Liver (tissue), 9 donors: ENCODE data around the gene EZR. TPM values are rescaled to one million over a fixed set of nuclear protein-coding genes. Genes with fewer than 3 reads are reported as not detected.

Experiments
- DNase-seq: peaks from one replicate; pipeline ENCODE4 v3.0.0-alpha.2; 2017; ENCODE audit warnings: low spot score
- H3K27ac ChIP-seq, 2 donors: one replicate each; pipeline ENCODE4 v1.7.0; 2013; ENCODE audit warnings: inconsistent platforms in 2 of 2, low read length in 2 of 2, control low read depth in 1 of 2, low read depth in 1 of 2, mild to moderate bottlenecking in 1 of 2
- H3K27me3 ChIP-seq, 4 donors: one replicate each; pipeline versions ENCODE4 v1.6.1 to v1.7.0; 2013; ENCODE audit warnings: low read length in 3 of 4, inconsistent platforms in 1 of 4, mild to moderate bottlenecking in 1 of 4, moderate library complexity in 1 of 4; ENCODE audit not compliant: control insufficient read depth in 4 of 4, insufficient read depth in 4 of 4
- H3K36me3 ChIP-seq, 4 donors: one replicate each; pipeline versions ENCODE4 v1.6.1 to v1.7.0; 2013; ENCODE audit warnings: low read length in 3 of 4, mild to moderate bottlenecking in 3 of 4, low read depth in 1 of 4, moderate library complexity in 1 of 4; ENCODE audit not compliant: control insufficient read depth in 4 of 4, insufficient read depth in 3 of 4
- H3K4me1 ChIP-seq, 4 donors: one replicate each; pipeline versions ENCODE4 v1.6.1 to v1.7.0; 2013; ENCODE audit warnings: low read length in 3 of 4, mild to moderate bottlenecking in 3 of 4, moderate library complexity in 1 of 4; ENCODE audit not compliant: control insufficient read depth in 4 of 4, insufficient read depth in 4 of 4
- H3K4me3 ChIP-seq, 3 donors: one replicate each; pipeline versions ENCODE4 v1.6.1 to v1.7.0; 2013; ENCODE audit warnings: low read length in 3 of 3, control low read depth in 1 of 3, low read depth in 1 of 3, mild to moderate bottlenecking in 1 of 3
- H3K9ac ChIP-seq, 2 donors: one replicate each; pipeline ENCODE4 v1.7.0; 2013; ENCODE audit warnings: low read length in 2 of 2, mild to moderate bottlenecking in 2 of 2, moderate library complexity in 2 of 2, control low read depth in 1 of 2, low read depth in 1 of 2
- H3K9me3 ChIP-seq, 4 donors: one replicate each; pipeline versions ENCODE4 v1.6.1 to v1.7.0; 2013; ENCODE audit warnings: low read length in 3 of 4; ENCODE audit not compliant: control insufficient read depth in 4 of 4
- CTCF ChIP-seq: fragments of 150-350 bp; IDR thresholded peaks from 2 replicates; pipeline ENCODE4 v1.5.1; 2017; ENCODE audit warnings: improper control_type of control experiment, low read depth, low read length; ENCODE audit not compliant: missing input control
- EGR1 ChIP-seq, 2 donors: IDR thresholded peaks; 2 replicates each; pipeline ENCODE4 v1.6.1; 2016 to 2018; ENCODE audit warnings: antibody characterized with exemption in 2 of 2, low read depth in 2 of 2
- FOXA1 ChIP-seq: IDR thresholded peaks from 2 replicates; pipeline ENCODE4 v1.6.1; 2016; ENCODE audit warnings: antibody characterized with exemption
- FOXA2 ChIP-seq: IDR thresholded peaks from 2 replicates; pipeline ENCODE4 v1.6.1; 2016; ENCODE audit warnings: antibody characterized with exemption
- GABPA ChIP-seq, 2 donors: IDR thresholded peaks in 1 of 2; conservative IDR thresholded peaks in 1 of 2; 2 replicates each; pipeline ENCODE4 v1.6.1; 2016; ENCODE audit warnings: antibody characterized with exemption in 2 of 2, mild to moderate bottlenecking in 1 of 2, moderate library complexity in 1 of 2
- HNF4A ChIP-seq, 2 donors: conservative IDR thresholded peaks; 2 replicates each; pipeline ENCODE4 v1.6.1; 2016; ENCODE audit warnings: antibody characterized with exemption in 2 of 2, mild to moderate bottlenecking in 2 of 2
- HNF4G ChIP-seq: IDR thresholded peaks from 2 replicates; pipeline ENCODE4 v1.6.1; 2016; ENCODE audit warnings: antibody characterized with exemption
- JUND ChIP-seq, 2 donors: IDR thresholded peaks; 2 replicates each; pipeline ENCODE4 v1.6.1; 2016; ENCODE audit warnings: antibody characterized with exemption in 2 of 2
- MAX ChIP-seq: IDR thresholded peaks from 2 replicates; pipeline ENCODE4 v1.6.1; 2016; ENCODE audit warnings: antibody characterized with exemption
- RAD21 ChIP-seq, 2 donors: IDR thresholded peaks; 2 replicates each; pipeline ENCODE4 v1.6.1; 2016; ENCODE audit warnings: antibody characterized with exemption in 2 of 2, mild to moderate bottlenecking in 2 of 2
- RXRA ChIP-seq, 2 donors: IDR thresholded peaks; 2 replicates each; pipeline ENCODE4 v1.6.1; 2017 to 2018; ENCODE audit warnings: antibody characterized with exemption in 2 of 2, mild to moderate bottlenecking in 1 of 2
- SP1 ChIP-seq: IDR thresholded peaks from 2 replicates; pipeline ENCODE4 v1.6.1; 2018; ENCODE audit warnings: antibody characterized with exemption, mild to moderate bottlenecking
- TAF1 ChIP-seq: conservative IDR thresholded peaks from 2 replicates; pipeline ENCODE4 v1.6.1; 2016; ENCODE audit warnings: antibody characterized with exemption, mild to moderate bottlenecking
- YY1 ChIP-seq: IDR thresholded peaks from 2 replicates; pipeline ENCODE4 v1.6.1; 2016; ENCODE audit warnings: antibody characterized with exemption, mild to moderate bottlenecking
- ZBTB33 ChIP-seq: IDR thresholded peaks from 2 replicates; pipeline ENCODE4 v1.6.1; 2016; ENCODE audit warnings: antibody characterized with exemption
- WGBS: extraction: QIAGEN DNeasy Blood & Tissue Kit; methylation state at CpG from one replicate; pipeline ENCODE4 v1.1.7; 2013; 5-methylcytosine and 5-hydroxymethylcytosine counted together
- polyA plus RNA-seq, 2 donors: library from polyadenylated mRNA; stranded (reverse) in 1 of 2; unstranded in 1 of 2; fragments of 200-250 nt in 1 of 2; fragments of >200 nt in 1 of 2; fragmentation: Nextera tagmentation in 1 of 2; extraction: Ambion mirVana in 1 of 2; gene quantifications; one replicate each; pipeline versions ENCODE4 v1.2.1 to v1.2.3, GENCODE V29; 2013 to 2015
- total RNA-seq, 2 donors: library from RNA; depleted of rRNA; stranded (reverse); fragments of >200 nt; gene quantifications; one replicate each; pipeline ENCODE4 v1.2.3, GENCODE V29; 2014
- TF ChIP-seq, protein P1 (sequence below): IDR thresholded peaks from 2 replicates; pipeline ENCODE4 v1.6.1; 2016; ENCODE audit warnings: antibody characterized with exemption
- donor health status: healthy.
- donor health status: healthy.
- donor health status: healthy.
- donor health status: healthy.
- donor health status: healthy.

Gene EZR
- total and polyA plus RNA-seq, 4 donors: 22.0 to 35.4 (median 25.4) TPM

- Histone ChIP-seq H3K4me3 (no peak overlapping the region), H3K9ac (no peak overlapping the region), H3K36me3 (no peaks in the 10 kb centered on the region), H3K27me3 (no peaks in the 10 kb centered on the region), H3K27ac (no peak overlapping the region), H3K4me1 (no peaks in the 10 kb centered on the region), H3K9me3 (peaks cover 0 to 1% (median 0%) of the 10 kb centered on the region in 4 donors)
- 93% methylated on average over 5 of the region's 5 CpGs for WGBS
- DNase-seq: no peak
- TF ChIP-seq ZBTB33 (no peak), TAF1 (no peak), SP1 (no peak), HNF4A (conservative IDR thresholded peaks at IDR 0.05) (no peak), MAX (no peak), GABPA (IDR thresholded peaks at IDR 0.05 in 1 of 2, conservative IDR thresholded peaks at IDR 0.05 in 1 of 2) (no peak), YY1 (no peak), JUND (IDR thresholded peaks at IDR 0.05) (no peak), HNF4G (no peak), EGR1 (IDR thresholded peaks at IDR 0.05; ENCODE audit: low read depth in 2 of 2) (no peak), RXRA (IDR thresholded peaks at IDR 0.05) (no peak)
- TF ChIP-seq, protein P1, sequence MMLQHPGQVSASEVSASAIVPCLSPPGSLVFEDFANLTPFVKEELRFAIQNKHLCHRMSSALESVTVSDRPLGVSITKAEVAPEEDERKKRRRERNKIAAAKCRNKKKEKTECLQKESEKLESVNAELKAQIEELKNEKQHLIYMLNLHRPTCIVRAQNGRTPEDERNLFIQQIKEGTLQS: no peak
Measured at GRCh38 chr6:158744986-158745430, 74.2 kb downstream of the EZR start.

GRCh38 chr6:158743033-158743651 lies 76.0 kb downstream of the EZR start:
- DNase-seq: no peak

More at GRCh38 chr6:158743033-158743651, 76.0 kb downstream of the EZR start:
- TF ChIP-seq SP1 (no peak), EGR1 (IDR thresholded peaks at IDR 0.05; ENCODE audit: low read depth in 2 of 2) (no peak), RAD21 (IDR thresholded peaks at IDR 0.05) (no peak), TAF1 (no peak), HNF4G (no peak), RXRA (IDR thresholded peaks at IDR 0.05) (no peak), FOXA2 (no peak), JUND (IDR thresholded peaks at IDR 0.05) (no peak), MAX (no peak), FOXA1 (no peak), ZBTB33 (no peak), CTCF (no peak)
- WGBS: 87% methylated on average over 6 of the region's 6 CpGs
- Histone ChIP-seq H3K27ac (no peak overlapping the region), H3K4me1 (peaks cover 0 to 2% (median under 1%) of the 10 kb centered on the region in 4 donors), H3K27me3 (no peaks in the 10 kb centered on the region), H3K9me3 (peaks cover 0 to 4% (median 0%) of the 10 kb centered on the region in 4 donors), H3K36me3 (no peaks in the 10 kb centered on the region), H3K4me3 (no peak overlapping the region), H3K9ac (no peak overlapping the region)
